Coronary artery (tissue), 2 donors: ENCODE results near the gene PBX2.

Experiments used
- DNase-seq: peaks from one replicate; pipeline ENCODE4 v3.0.0-alpha.2; 2017; ENCODE audit warnings: low spot score
- H3K27ac ChIP-seq, 2 donors: fragments of 200-600 bp; sonication (generic); one replicate each; pipeline ENCODE4 v1.5.1; 2016 to 2019
- H3K4me3 ChIP-seq: fragments of 200-600 bp; sonication (generic); 2 replicates; pipeline ENCODE4 v1.5.1; 2016; ENCODE audit warnings: mild to moderate bottlenecking, moderate library complexity
- TF ChIP-seq, protein P1 (sequence below): fragments of 200-600 bp; sonication (generic); IDR thresholded peaks from one replicate; pipeline ENCODE4 v1.5.1; 2019; ENCODE audit warnings: antibody characterized with exemption

PBX2 gene

DNA sequence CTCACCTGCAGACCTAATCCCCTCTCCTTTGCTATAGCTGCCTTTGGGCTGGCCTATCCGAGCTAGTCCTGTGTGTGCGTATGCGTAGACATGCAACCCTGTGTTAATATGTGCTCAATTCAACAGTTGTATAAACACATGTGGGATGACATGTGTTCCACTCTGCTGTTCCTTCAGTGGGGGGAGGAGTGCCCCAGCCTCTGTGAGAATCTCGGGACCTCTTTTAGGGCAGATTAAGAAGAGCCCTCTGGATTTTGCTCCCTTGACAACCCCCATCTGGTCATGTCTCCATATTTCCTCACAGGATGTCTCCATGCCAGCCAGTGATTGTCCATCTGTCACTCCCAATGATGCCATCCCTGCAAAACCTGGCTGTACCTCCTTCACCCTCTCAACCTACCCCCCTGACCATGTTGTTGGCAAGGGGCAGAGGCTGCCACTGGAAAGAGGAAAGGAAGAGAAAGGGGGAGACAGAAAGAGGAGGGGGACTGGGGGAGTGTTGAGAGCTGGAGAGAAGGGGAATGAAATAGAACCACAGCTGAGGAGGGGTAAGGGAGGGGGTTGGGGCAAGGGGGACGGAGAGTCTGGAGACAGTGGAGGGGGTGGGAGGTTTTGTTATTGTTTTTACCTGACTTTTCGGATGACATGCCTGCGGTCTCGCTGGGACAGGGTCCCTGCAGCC, 38.7 kb downstream of the PBX2 start:
- peak overlapping the region; percentile 97 for H3K4me3 ChIP-seq
- DNase-seq: no peak
- H3K27ac ChIP-seq: peak overlapping the region in 1 of 2 donors; percentile 93
- TF ChIP-seq, protein P1, sequence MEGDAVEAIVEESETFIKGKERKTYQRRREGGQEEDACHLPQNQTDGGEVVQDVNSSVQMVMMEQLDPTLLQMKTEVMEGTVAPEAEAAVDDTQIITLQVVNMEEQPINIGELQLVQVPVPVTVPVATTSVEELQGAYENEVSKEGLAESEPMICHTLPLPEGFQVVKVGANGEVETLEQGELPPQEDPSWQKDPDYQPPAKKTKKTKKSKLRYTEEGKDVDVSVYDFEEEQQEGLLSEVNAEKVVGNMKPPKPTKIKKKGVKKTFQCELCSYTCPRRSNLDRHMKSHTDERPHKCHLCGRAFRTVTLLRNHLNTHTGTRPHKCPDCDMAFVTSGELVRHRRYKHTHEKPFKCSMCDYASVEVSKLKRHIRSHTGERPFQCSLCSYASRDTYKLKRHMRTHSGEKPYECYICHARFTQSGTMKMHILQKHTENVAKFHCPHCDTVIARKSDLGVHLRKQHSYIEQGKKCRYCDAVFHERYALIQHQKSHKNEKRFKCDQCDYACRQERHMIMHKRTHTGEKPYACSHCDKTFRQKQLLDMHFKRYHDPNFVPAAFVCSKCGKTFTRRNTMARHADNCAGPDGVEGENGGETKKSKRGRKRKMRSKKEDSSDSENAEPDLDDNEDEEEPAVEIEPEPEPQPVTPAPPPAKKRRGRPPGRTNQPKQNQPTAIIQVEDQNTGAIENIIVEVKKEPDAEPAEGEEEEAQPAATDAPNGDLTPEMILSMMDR: no peak

DNA sequence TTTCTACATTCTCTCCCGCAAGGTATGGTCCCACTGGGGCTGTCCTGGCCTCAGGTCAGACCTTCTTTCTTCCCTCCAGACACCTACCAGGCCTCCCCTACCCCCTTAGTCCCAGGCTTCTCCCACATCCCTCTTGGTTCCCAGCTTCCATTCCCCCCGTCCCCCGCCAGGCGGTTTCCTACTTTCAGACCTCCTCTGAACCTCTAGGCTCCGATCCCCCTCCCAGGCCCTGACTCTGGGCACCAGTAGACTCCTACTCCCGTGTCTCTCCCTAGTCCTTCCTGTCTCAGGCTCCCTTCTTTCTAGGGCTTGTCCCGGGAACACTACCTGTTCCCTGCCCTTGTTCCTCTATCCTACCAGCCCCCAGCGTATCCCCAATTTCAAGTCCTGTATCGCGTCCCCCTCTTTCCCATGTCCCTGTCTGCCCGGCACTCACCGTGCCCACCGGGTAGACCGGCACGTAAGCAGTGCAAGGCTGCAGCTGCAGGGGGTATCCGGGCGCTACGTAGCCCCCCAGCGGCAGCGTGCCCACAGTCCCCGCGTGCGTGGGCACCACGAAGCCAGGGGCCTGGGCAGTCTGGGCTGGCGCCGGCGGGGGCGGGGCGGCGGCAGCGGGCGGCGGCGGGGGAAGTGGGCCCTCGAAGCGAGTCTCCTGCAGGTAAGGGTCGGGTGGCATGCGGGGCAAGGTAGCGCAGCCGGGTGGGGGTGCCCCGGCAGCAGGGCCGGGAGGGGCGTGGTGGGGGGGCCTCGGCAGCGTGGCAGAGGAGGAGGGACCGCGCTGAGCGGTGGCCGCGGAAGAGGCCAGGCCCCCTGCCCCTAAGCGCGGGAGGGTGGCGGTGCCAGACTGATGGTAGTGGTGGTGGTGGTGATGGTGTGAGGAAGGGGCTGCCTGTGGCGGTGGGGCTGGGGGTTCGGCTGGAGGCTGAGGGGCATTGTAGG, 39.8 kb downstream of the PBX2 start:
- Histone ChIP-seq H3K4me3 (peak overlapping the region; percentile 97), H3K27ac (peak overlapping the region in 1 of 2 donors; percentile 93)
- TF ChIP-seq, protein P1: no peak

DNA sequence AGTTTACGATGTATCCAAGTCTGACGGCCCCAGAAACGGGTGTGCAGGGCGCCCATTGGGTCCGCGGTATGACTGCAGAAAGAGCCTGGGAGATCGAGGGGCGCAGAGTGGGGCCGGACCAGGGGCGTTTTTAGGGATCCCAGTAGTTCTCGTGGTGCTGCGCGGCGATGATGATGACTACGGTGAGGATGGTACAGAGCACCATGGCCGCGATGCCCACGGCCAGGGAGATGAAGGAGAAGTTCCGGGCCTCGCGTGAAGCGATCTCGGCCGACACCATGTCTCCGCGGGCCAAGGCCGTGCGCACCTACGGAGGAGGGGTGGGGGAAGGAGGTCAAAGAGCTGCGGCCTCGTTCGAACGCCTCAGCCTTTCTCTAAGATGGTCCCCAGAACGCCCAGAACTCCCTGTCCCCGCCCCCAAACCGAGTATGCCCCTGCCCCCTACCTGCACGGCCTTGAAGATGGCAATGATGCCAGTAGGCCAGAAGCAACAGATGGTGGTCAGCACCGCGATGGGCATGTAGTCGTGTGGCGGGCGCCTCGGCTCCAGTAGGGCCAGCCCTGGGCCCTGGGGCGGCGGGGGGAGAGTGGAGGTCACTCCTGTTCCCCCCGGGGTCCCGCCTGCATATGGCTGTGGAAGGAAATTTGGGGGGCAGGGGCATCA, 40.8 kb downstream of the PBX2 start:
- Histone ChIP-seq H3K27ac (no peak overlapping the region), H3K4me3 (peak overlapping the region; percentile 9)
- DNase-seq: no peak
- TF ChIP-seq, protein P1: no peak

More for the DNA sequence above, 39.8 kb downstream of the PBX2 start:
- DNase-seq: no peak

DNA sequence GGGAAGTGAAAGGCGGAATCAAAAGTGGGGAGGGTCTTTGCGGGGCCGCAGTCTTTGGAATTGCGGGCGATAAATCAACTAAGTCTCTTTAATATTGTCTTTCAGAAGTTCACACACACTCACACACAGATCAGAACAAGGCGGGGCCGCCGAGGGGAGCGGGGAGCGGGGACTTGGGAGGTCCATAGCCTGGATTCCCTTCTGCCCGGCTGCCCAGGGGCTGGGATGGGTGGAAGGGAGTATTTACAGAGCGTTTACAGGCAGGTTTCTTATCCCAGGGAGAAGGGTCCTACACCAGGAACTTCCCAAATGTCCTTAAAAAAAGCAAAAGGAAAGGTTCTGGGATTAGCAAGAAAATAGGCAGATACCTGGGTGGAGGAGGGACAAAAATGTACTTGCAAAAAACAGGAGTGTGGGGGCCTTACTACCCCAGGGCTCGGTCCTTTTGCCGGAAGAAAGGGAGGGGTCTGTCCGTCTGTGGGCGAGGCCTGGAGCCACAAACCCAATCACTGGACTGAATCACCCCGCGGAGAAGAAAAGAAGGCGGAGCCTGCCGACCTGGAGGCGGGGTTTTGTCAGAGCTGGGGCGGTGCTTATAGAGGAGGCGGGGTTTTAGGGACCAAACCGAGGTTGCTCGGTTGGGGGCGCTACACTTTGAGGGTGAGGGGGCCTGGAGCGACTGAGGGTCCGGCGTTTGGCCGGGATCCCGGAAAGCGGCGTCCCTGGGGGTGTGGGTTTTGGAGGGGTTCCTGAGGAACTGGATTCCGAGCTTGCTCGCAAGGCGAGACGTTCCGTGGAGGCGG, 41.5 kb downstream of the PBX2 start:
- Histone ChIP-seq H3K4me3 (peak overlapping the region; percentile 9), H3K27ac (no peak overlapping the region)
- no peak for DNase-seq
- TF ChIP-seq, protein P1: no peak

DNA sequence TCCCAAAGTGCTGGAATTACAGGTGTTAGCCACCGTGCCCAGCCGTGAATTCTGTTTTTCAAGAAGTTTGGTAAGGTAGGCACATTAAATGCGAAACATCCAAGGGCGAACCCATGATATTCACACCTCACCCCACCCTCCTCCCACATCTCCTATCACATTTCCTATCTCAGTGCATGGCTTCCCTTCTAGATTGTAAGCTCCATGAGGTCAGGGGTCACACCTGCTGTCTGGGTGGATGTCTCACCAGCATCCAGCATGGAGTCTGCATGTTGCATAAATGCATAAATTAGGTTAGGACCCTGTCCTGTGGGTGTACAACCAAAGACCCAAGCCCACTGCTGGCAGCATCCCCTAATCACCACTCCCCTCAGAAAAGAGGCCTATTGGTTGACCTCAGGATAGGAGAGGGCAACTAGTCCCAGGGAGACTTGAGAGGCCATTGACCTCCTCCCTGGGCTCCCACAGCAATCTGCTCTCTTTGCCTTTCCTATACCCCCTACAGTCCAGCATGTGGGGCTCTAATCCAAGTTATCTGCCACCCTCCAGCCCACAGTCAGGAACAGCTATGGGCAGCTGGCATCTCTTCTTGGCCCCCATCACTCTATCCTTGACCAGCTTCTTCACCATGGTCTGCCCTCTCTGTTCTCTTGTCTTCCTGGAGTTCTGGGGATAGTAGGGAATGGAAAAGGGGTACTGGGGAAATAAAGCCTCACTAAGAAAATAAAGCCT, 42.4 kb downstream of the PBX2 start:
- Histone ChIP-seq H3K27ac (no peak overlapping the region), H3K4me3 (no peak overlapping the region)
- TF ChIP-seq, protein P1: no peak
- DNase-seq: no peak

DNA sequence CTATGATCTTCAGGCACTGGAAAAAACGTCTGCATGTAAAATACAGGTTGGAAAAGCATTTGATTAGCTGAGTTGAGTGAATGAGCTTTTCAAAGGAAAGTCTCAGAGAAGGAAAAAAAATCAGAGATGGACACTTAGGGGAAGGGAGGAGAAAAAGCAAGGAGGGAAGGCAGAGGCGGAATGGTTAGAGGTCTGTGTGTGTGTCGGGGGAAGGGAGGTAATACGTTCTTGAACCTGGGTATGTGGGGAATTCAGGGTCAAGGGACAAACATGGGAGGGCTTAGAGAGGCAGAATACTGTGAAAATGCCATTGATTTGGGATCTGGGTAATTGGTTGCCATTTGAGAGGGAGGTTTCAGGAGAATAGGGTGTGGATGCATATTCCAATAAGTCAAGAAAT, 43.3 kb downstream of the PBX2 start:
- TF ChIP-seq, protein P1: no peak
- H3K27ac ChIP-seq: no peak overlapping the region
- H3K4me3 ChIP-seq: no peak overlapping the region
- no peak for DNase-seq
